Posterior cingulate gyrus (tissue), 11 donors: ENCODE data around the gene SRSF1.
"Not testable (repeated sequence)": the region's sequence is repeated elsewhere in the genome, so short reads cannot be mapped to it uniquely, and the experiment has no call there.

Source experiments
- DNase-seq, 10 donors: peaks; one replicate each; pipeline versions ENCODE4 v3.0.0 to v3.0.0-alpha.2; 2020 to 2021; ENCODE audit warnings: mixed read lengths in 3 of 10
- intact Hi-C: fragments of 100-400 bp; cut with DNase I; formaldehyde crosslinking; loops from one replicate; pipeline ENCODE4 v1.15.1; 2023

The SRSF1 gene

DNA sequence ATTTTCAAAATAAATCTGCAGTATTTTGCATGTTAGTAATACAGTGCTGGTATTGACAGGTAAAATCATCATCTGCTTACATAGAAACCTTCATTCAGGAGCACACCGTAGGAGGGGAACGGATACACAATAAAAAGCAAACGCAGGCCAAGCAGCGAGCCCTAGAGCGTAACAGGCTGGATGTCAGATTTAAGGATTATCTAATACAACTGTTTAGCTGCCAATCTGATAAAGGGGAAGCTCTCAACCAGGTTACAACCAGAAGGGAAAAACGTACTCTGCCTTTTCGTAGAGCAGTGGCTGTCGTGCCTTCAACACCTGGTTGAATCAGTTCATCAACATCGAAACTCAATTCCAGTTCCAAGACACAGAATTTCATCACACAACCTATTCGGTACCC is 35.5 kb downstream of the SRSF1 start:
- intact Hi-C loops = no loop called here
- no peak for DNase-seq

DNA sequence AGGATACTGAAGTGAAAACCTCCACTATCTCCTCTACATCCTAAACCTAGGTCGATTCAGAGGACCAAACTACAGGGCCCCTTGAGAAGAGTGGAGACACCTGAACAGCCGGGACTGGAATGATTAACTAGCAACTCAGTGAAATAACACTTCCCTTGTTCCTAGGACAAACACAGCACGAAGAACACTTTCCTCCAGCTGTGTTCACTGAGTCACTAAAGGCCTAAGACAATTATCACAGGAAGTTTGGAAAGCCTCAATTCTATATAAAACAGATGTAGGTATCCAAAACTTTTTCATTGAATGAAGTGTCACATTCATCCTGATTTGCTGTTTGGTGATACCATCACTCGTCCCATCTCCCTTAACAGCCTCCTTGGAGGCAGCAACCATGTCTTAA is 36.3 kb downstream of the SRSF1 start:
- no peak for DNase-seq
- intact Hi-C loops = no loop called here

DNA sequence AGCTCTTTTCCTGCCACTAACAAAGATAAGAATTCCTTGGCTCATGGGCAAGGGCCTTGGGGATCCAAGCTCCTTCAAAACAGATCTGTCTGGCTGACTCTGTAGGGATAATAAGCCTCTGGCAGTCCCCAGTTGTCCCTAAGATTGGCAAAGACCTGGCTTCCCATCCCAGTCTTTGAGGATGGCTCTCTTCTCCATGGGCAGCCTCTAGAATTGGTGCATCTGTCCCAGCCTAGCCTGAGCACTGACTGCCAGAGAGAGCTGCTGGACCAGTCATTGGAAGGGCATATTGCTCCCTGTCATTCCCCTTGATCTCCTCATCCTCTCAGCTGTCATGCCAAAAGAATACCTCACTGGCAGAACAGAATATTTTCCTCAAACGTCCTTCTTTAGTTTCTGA is 38.6 kb downstream of the SRSF1 start:
- no peak for DNase-seq
- intact Hi-C loops = no loop called here

DNA sequence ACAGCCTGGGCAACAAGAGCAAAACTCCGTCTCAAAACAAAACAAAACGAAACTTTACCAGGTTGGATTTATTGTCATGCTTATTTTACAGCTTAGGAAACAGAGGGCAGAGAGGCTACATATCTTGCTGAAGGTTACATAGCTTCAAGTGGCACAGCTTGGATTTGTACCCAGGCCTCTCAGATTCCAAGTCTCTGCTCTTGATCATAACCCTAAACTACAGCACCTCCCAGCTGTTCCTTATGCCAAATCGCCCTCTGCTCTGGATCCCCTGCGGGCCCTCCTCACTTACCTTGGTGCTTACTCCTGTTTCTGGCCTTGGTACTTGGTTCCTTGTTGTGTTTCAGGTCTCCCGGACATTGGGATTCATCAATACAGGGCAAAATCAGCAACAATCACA is 40.2 kb downstream of the SRSF1 start:
- intact Hi-C loops = no loop called here
- DNase-seq = no peak

DNA sequence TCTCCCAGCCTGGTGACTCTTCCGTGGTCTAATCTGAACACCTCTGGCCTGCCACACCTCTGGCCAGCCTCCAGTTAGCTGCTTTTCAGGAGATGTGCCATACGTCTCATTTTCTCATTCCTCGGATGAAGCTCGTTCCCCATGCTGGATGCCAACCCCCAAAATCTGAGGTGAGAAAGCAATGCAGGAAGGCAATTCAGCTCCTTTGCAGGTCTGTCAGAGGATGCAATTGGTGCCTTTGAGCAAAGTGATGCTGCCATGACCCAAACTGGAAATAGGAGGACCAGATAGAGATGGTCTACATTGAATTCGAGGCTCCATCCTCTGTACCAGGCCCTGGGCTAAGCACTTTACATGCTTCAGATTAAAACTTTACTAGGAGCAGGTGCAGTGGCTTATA is 40.8 kb downstream of the SRSF1 start:
- intact Hi-C loops = no loop called here
- no peak for DNase-seq

DNA sequence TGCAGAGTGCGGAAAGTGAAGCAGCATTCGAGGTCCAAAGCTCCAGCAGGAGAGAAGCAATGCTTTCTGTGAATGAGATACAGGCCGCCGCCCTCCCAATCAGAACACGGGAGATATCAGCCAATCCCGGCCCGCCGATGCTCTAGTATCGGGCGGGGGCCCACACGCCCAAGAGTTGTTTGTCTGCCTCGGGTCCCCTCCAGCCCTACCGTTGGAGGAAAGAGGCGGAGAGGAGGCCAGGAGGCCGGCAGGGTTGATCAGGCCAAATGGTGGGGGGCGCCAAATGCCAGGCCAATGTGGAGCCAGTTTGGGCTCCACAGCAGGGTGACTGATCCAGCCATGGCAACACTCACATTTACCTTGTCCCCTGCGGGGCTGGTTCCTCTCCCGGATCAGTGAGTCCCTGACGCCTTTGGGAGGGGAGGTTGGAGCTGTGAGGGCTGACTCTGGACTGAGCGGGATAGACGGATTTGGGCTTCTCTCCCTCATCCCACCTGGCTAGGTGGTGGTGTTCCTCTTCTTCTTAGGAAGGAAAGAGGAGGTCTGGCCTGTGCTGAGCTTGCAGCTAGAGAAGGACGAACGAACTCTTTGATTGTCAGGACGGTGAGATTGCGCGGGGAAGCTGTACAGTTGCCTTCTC is 41.4 kb downstream of the SRSF1 start:
- intact Hi-C loops = no loop called here
- no peak for DNase-seq

DNA sequence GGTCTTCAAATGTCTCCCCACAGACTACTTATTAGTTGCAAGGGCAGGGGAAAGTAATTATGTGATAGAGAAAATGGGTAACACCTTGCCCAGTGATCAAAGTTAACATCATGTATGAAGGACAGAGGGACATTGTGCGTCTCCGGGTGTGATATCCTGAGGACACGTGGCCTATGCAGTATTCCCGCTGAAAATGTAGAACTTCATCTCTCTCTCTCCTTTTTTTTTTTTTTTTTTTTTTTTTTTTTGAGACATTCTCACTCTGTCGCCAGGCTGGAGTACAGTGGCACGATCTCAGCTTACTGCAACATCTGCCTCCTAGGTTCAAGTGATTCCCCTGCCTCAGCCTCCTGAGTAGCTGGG is 43.9 kb downstream of the SRSF1 start:
- DNase-seq = no peak
- intact Hi-C loops = no loop called here

DNA sequence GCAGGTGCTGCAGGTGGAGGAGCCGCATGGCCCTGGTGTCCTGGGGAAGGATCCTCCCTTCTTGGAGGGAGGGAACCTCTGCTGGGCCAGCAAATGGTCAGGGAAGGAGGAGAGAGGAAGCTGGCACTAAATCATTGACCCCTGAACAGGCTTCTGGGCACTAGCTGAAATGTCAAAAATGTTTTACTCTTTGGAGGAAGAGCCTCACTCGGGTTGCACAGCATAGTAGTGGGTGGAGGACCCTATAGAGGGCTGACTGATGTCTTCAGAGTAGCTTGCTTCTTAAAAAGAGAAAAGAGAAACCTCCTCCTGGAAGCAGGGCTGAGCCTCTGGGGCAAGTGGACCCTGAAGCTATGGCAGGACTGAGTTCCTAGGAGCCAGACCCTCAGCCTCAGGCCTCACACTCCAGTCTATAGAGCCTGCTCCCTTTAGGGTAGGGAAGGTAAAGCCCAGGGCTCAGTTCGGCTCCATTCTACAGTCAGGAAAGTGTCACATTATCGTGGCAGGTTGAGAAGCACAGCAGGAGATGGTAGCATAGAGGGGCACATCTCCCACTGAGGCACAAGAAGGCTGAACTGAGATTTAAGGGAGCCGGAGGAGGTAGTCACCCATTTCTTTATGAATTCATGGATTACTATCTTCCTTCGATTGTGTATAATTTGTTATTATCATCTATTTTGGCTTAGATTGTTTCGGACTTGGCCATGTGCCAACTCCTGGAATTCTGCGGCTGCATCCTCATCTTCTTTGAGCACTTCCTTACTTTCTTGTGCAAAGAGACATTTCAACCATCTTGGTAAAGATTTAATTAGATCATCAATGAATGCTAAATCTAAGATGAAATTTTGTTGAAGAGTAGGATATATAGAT is 44.5 kb downstream of the SRSF1 start:
- intact Hi-C loops = no loop called here
- no peak for DNase-seq

DNA sequence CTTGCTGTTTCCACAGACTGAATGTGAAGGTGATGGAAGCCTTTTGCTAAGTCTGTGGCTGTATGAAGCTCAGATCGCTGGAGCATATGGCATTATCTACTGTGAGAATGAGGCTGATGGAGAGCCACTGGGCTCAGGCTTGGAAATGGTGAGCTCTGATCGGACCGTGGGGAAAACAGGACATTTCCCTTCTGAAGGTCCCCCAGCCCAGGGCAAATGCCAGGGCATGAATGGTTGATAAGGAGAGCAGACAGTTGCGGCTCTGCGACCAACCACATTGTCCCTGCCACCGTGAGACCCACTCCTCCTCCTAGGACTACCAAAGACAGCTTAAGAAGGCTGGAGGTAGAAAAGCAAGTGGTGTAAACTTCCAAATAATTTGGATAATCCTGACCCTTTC is 47.1 kb downstream of the SRSF1 start:
- no peak for DNase-seq
- intact Hi-C loops = no loop called here

DNA sequence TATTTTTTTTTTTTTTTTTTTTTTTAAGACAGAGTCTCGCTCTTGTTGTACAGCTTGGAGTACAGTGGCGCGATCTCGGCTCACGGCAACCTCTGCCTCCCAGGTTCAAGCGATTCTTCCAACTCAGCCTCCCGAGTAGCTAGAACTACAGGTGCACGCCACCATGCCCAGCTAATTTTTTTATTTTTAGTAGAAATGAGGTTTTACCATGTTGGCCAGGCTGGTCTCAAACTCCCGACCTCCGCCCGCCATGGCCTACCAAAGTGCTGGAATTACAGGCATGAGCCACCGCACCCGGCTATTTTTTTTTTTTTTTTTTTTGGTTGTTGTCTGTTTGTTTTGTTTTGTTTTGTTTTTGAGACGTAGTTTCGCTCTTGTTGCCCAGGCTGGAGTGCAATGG is 48.7 kb downstream of the SRSF1 start:
- DNase-seq, intact Hi-C loops: not testable (repeated sequence)

DNA sequence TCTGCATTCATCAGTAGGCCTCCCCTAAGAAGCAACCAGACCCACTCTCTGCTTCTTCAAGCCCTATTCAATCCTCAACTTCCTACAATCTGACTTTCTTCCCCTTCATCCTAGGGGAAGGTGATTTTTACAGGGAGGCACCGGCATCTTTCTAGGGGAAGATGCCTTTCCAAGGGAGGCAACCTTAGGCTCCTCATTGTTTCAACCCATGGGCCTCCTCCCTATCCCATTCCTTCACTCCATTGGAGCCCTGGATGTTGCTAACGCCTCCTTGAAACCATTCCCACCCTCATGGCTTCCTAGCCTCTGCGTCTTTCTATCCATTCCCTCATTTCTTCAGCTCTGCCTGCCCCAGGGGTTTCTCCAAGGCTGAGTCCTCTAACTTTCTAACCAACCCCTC is 49.2 kb downstream of the SRSF1 start:
- DNase-seq = no peak
- intact Hi-C loops = no loop called here

DNA sequence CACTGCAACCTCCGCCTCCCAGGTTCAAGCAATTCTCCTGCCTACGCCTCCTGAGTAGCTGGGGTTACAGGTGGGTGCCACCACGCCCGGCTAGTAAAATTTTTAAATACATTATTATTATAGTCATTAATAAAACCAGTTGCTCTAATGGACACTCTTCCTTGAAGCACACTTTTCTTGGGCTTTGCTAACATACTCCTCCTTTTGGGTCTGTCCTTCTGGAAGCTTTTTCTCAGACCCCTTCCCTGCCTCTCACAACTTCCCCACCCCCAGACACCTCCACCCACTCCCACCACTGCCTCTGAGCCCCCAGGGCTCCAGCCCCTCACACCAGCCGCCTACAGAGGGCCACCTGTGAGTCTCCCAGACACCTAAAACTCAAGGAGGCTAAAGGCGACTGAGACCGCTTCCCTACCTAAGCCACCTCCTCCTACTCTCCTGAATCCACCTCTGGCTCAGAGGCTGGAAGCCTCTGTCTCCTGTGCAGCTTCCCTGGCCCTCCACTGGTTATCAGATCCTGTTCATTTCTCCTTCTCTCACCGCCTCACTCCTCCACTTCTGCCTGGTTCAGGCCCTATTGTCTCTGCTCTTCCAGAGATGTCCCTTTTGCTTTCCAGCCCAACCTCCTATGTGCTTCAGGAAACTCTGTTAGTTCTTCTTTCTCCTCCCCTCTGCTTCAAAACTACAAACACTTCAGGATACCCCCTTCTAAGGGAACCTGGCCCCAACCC is 49.8 kb downstream of the SRSF1 start:
- intact Hi-C loops = no loop called here
- peak in 2 of 10 donors; percentile 2 to 12 for DNase-seq

DNA sequence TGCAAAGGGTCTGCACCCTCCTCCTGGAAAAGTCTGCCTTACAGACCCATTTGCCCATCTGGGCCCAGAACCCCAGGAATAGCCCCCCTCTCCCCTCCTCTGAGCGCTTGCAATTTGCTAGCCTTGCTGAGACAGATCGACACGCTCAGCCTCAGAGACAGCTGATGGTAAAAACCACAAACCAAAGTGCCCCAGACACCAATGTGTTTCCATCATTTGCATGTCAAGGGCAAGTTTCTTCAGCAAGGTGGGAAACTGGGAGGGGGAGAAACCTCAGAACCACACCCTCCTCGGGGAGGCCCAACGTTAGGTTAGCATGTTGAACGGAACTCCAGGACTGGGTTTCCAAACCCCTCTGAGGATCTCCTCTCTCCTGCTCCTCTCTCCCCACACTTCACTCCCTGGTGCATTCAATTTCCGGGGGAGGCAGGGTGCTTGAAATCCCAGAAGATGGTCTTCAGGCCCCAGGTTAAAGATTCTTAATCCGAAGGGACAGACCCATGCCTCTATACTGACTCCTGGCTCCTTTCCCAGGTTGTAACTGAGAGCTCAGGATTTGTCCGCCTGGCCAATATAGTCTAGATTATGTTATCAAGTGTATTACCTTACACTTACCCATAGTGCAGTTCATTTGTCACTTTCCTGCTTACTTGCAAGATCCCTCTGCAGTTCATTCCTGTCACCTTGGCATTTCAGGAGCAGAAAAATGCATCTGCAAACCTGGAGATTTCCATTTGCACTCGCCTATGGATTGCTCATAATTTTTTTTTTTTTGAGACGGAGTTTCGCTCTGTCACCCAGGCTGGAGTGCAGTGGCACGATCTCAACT is 50.5 kb downstream of the SRSF1 start:
- intact Hi-C loops = no loop called here
- peak in 1 of 10 donors; percentile 16 for DNase-seq

DNA sequence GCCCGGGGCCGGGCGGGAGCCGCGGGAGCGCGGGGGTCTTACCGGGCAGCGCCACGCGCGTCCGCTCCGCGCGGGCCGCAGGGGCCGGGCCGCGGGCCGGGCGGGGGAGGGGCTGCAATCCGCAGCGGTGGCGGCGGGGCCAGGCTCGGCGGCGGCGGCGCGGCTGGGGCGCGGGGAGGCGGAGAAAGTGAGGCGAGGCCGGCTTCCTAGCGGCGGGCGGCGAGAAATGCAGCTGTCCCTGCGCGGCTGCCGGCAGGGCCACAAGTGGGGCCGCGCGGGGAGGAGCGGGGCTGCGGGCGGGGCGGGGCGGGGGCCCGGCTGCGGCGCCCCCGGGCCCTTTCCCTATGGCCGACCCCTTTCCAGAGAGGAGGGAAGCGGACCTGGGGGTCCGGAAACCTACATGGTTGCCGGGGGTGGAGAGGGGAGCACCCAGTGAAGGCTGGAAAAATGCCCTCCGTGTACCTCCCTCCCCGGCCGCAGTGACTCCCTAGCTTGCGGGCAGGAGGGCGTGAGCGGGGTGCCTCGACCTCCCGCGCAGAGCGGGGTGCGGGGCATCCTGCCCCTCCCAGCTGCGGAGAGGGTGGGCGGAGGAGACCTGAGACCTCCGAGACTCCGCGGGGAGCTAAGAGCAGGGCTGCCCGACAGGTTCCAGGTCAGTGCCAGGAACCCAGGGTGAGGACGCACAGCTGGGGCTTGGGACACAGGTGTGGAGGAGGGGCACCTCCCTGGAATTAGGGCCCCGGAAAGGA is 51.7 kb downstream of the SRSF1 start, which contains the start of gene CUEDC1:
CUEDC1 (minus strand) TSS at position 230 of the 749 bp plus-strand sequence. CDS start 69,848 bp downstream, outside the sequence.
- intact Hi-C loops = no loop called here
- peak; percentile 71 to 97 (median 82) for DNase-seq

DNA sequence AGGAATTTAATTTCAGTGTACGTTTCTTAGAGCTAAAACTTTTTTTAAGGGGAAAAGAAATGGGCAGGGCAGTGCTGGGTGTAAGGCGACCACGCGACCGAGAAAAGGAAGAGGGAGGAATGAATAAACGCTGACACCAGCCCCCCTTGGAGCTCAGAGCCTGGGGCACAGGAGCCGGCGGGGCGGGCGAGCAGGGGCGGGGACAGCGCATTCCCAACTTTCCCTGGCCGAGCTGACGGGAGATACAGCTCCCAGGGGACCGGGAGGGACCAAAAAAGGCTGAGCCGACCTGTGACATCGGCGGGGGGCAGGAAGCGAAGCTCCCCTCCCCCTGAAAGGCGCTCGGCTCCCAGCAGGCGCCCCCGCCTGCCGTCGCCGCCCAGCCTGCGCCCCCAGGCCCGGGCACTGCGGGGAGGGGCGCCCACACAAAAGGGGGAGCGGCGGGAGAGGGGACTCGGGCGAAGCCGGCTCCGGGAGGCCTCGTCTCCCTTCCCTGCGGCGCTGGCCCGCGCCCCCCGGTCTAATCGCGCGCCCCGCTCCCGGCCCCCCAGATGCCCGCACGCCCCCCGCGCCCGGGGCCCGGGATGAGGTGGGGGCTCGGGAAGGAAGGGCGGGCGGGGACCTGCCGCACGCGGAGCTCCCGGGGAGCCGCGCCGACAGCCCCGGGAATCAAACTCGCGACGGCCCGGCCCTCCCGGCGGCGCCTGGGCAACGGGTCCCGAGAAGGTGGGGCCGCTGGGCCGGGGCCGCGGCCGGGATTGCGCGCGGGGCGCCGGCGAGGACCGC is 52.5 kb downstream of the SRSF1 start:
- peak; percentile 56 to 94 (median 62) for DNase-seq
- intact Hi-C loops = loop anchor here (5.0 kb wide), 1 partner anchor 33 kb away; the partner anchor contains the start of gene VEZF1

DNA sequence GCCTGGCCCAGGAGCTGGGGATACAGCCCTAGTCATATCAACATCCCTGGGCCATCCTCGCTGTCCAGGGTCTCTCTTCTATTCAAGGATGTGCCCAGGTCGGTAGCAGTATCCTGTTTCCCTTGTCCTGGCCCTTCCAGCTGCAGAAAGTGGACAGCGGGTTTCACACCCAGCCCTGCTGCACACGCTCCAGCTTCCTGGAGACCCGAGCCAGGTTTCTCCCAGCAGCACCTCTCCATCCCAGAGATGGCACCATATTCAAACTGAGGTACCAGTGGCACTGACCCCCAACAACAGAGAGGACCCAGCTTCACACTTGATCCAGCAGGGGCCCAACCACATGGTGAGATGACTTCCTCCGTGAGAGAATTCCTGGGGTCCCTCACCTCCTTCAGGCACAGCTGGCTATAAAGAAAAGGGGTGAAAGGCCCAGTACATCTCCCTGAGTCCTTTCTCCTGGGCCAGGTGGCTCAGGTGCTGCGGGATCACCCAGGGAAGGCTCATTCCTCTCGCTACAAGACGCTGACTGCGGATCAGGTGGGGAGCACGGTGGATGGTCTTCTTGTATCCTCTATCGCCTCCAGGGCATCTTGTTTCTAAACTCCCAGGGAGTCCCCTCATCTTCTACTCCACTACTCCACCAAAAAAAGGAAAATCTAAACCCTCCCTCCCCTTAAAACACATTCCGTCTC is 53.2 kb downstream of the SRSF1 start:
- intact Hi-C loops = loop anchor here (5.0 kb wide), 1 partner anchor 33 kb away; the partner anchor contains the start of gene VEZF1
- DNase-seq = peak in 2 of 10 donors; percentile 22 to 40
